Stomach (tissue), 9 donors: ENCODE data around the gene IPO11. TPM values are rescaled to one million over a fixed set of nuclear protein-coding genes. Genes with fewer than 3 reads are reported as not detected.
"Not testable (repeated sequence)": the region's sequence is repeated elsewhere in the genome, so short reads cannot be mapped to it uniquely, and the experiment has no call there.

Experiments used
- DNase-seq, 2 donors: peaks; one replicate each; pipeline versions ENCODE4 v3.0.0 to v3.0.0-alpha.2; 2013 to 2019
- H3K27ac ChIP-seq, 5 donors: fragments of 200-600 bp in 4 of 5; sonication (generic) in 4 of 5; one replicate each; pipeline ENCODE4 v1.5.1; 2013 to 2019; ENCODE audit warnings: mild to moderate bottlenecking in 1 of 5, moderate library complexity in 1 of 5
- H3K27me3 ChIP-seq, 3 donors: fragments of 200-600 bp; sonication (generic); one replicate each; pipeline ENCODE4 v1.5.1; 2017 to 2019; ENCODE audit warnings: mixed run types in 1 of 3
- H3K36me3 ChIP-seq, 4 donors: fragments of 200-600 bp; sonication (generic); 1 replicate in 3 of 4; 2 replicates in 1 of 4; pipeline ENCODE4 v1.5.1; 2016 to 2019
- H3K4me1 ChIP-seq, 4 donors: fragments of 200-600 bp; sonication (generic); one replicate each; pipeline ENCODE4 v1.5.1; 2016 to 2019
- H3K4me3 ChIP-seq, 4 donors: fragments of 200-600 bp; sonication (generic) in 3 of 4; one replicate each; pipeline ENCODE4 v1.5.1; 2016 to 2019; ENCODE audit warnings: mild to moderate bottlenecking in 1 of 4
- H3K9me3 ChIP-seq, 4 donors: fragments of 200-600 bp; sonication (generic); one replicate each; pipeline ENCODE4 v1.5.1; 2016 to 2019
- CTCF ChIP-seq, 7 experiments: fragments of 450-650 bp in 4 of 7; fragments of 200-600 bp in 3 of 7; sonication (generic) in 3 of 7; IDR thresholded peaks; one replicate each; pipeline ENCODE4 v1.5.1; 2016 to 2019; ENCODE audit warnings: antibody characterized with exemption in 7 of 7, control low read depth in 2 of 7, mild to moderate bottlenecking in 1 of 7
- EP300 ChIP-seq: sonication (generic); formaldehyde crosslinking; IDR thresholded peaks from one replicate; pipeline ENCODE4 v1.6.1; 2017; ENCODE audit warnings: antibody characterized with exemption
- POLR2A ChIP-seq, 4 donors: fragments of 450-650 bp; IDR thresholded peaks; one replicate each; pipeline ENCODE4 v1.6.1; 2016; ENCODE audit warnings: antibody characterized with exemption in 4 of 4, control low read depth in 2 of 4, mild to moderate bottlenecking in 1 of 4, moderate library complexity in 1 of 4
- POLR2AphosphoS5 ChIP-seq, 3 donors: sonication (generic); formaldehyde crosslinking; IDR thresholded peaks; one replicate each; pipeline ENCODE4 v1.6.1; 2016; ENCODE audit warnings: antibody characterized with exemption in 3 of 3
- WGBS, 5 donors: extraction: QIAGEN DNeasy Blood & Tissue Kit in 3 of 5; methylation state at CpG; one replicate each; pipeline versions ENCODE4 v1.1.5 to v1.1.7; 2013 to 2018; 5-methylcytosine and 5-hydroxymethylcytosine counted together
- intact Hi-C: fragments of 100-400 bp; cut with DNase I; formaldehyde crosslinking; loops from one replicate; pipeline ENCODE4 v1.15.1; 2023; ENCODE audit warnings: low total_unique reads
- polyA plus RNA-seq, 3 donors: library from polyadenylated mRNA; stranded (reverse); fragments of 200-250 nt; gene quantifications; one replicate each; pipeline ENCODE4 v1.2.3, GENCODE V29; 2013
- total RNA-seq, 5 donors: library from RNA; depleted of rRNA; stranded (reverse); fragments of >200 nt; gene quantifications; one replicate each; pipeline versions ENCODE4 v1.1.0 to v1.2.3, GENCODE V29; 2014 to 2016
- donor health status: healthy with polysubstance abuse.
- donor health status: Bipolar disorder and iron deficiency.
- donor health status: healthy.

Gene IPO11
- total and polyA plus RNA-seq, 8 donors = 8.0 to 37.5 (median 9.8) TPM

GRCh38 chr5:62509806-62510205 lies 97.2 kb downstream of the IPO11 start:
- DNase-seq = no peak
- H3K4me3 ChIP-seq = no peak overlapping the region
- TF ChIP-seq EP300 (no peak), POLR2A (IDR thresholded peaks at IDR 0.05) (no peak), CTCF (IDR thresholded peaks at IDR 0.05) (no peak), POLR2AphosphoS5 (IDR thresholded peaks at IDR 0.05) (no peak)
- no peak overlapping the region for H3K27ac ChIP-seq
- WGBS, 5 donors = 56 to 91% (median 82%) methylated on average over 1 of the region's 1 CpG
- intact Hi-C loops = no loop called here
- H3K27me3 ChIP-seq = no peaks in the 10 kb centered on the region
- peaks cover 6 to 37% (median 32%) of the 10 kb centered on the region in 4 donors for H3K36me3 ChIP-seq
- no peaks in the 10 kb centered on the region for H3K9me3 ChIP-seq
- H3K4me1 ChIP-seq = no peaks in the 10 kb centered on the region

GRCh38 chr5:62513085-62513484 lies 100.5 kb downstream of the IPO11 start:
- H3K27ac ChIP-seq, DNase-seq, H3K27me3 ChIP-seq, H3K4me1 ChIP-seq, intact Hi-C loops, H3K4me3 ChIP-seq, H3K9me3 ChIP-seq: not testable (repeated sequence)
- 94 to 97% (median 97%) methylated on average over 10 to 24 of the region's 28 CpGs; no CpG with 5 or more reads in 2 of the 5 donors for WGBS, 5 donors
- H3K36me3 ChIP-seq = peaks cover 6 to 47% (median 41%) of the 10 kb centered on the region in 4 donors

GRCh38 chr5:62514510-62515119 lies 102.1 kb downstream of the IPO11 start:
- Histone ChIP-seq H3K36me3 (peaks cover 0 to 39% (median 31%) of the 10 kb centered on the region in 4 donors), H3K27ac (no peak overlapping the region), H3K27me3 (no peaks in the 10 kb centered on the region), H3K9me3 (no peaks in the 10 kb centered on the region), H3K4me3 (no peak overlapping the region), H3K4me1 (no peaks in the 10 kb centered on the region)
- intact Hi-C loops = no loop called here
- no peak for DNase-seq
- TF ChIP-seq CTCF (IDR thresholded peaks at IDR 0.05) (no peak), EP300 (no peak), POLR2A (IDR thresholded peaks at IDR 0.05) (no peak), POLR2AphosphoS5 (IDR thresholded peaks at IDR 0.05) (no peak)
- 75 to 94% (median 83%) methylated on average over 2 to 6 of the region's 6 CpGs for WGBS, 5 donors

GRCh38 chr5:62520812-62521211 lies 108.2 kb downstream of the IPO11 start:
- WGBS, 5 donors = 94 to 100% (median 98%) methylated on average over 1 of the region's 1 CpG

GRCh38 chr5:62521319-62521718 lies 108.8 kb downstream of the IPO11 start:
- Histone ChIP-seq H3K27ac (no peak overlapping the region), H3K4me1 (no peaks in the 10 kb centered on the region), H3K9me3 (no peaks in the 10 kb centered on the region), H3K27me3 (no peaks in the 10 kb centered on the region), H3K36me3 (peaks cover 0 to 45% (median 26%) of the 10 kb centered on the region in 4 donors), H3K4me3 (no peak overlapping the region)
- 74 to 81% (median 76%) methylated on average over 2 of the region's 2 CpGs for WGBS, 5 donors
- intact Hi-C loops = no loop called here
- TF ChIP-seq POLR2A (IDR thresholded peaks at IDR 0.05) = no peak
- TF ChIP-seq POLR2AphosphoS5 (IDR thresholded peaks at IDR 0.05) = no peak
- TF ChIP-seq CTCF (IDR thresholded peaks at IDR 0.05) = no peak
- no peak for TF ChIP-seq EP300
- peak in 1 of 2 donors; percentile 4 for DNase-seq

More at GRCh38 chr5:62520812-62521211, 108.2 kb downstream of the IPO11 start:
- H3K9me3 ChIP-seq, H3K27me3 ChIP-seq, H3K4me1 ChIP-seq, H3K4me3 ChIP-seq, intact Hi-C loops, H3K27ac ChIP-seq, DNase-seq: not testable (repeated sequence)
- peaks cover 0 to 45% (median 28%) of the 10 kb centered on the region in 4 donors for H3K36me3 ChIP-seq
